ENCODE data around the gene OR52L1.

DNA sequence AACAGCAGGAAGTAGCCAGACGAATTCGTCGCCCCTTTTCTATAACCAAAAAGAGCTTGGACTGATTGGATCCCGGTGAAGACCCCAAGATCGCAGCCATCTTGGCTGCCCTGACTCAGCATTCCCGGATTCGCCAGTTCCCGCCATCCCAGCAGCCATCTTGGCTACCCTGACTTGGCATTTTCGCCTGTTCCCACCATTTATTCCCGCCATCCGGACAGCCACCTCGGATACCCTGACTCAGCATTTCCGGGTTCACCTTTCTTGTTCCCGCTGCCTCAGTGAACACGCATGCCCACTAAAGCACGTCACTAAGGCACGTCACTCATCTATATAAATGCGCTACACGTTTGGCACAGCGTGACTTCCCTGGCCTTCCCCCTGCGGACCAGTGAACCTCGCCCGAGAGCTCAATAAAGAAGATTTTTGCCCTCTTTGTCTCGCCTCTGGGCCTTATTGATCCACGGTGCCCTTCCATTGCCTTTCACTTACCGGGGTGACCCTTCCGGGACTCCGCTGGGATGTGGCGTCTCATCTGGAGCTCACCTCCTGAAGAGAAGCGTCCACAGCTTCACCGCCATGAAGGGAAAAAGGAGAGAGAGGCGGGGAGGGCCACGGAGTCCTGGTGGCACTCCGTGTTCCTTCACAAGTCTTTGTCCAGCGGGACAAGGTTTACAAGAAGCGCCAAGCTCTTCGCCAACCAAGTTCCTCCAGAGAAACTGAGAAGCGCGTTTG lies 48.8 kb downstream of the OR52L1 start:
- TF ChIP-seq, protein P1, sequence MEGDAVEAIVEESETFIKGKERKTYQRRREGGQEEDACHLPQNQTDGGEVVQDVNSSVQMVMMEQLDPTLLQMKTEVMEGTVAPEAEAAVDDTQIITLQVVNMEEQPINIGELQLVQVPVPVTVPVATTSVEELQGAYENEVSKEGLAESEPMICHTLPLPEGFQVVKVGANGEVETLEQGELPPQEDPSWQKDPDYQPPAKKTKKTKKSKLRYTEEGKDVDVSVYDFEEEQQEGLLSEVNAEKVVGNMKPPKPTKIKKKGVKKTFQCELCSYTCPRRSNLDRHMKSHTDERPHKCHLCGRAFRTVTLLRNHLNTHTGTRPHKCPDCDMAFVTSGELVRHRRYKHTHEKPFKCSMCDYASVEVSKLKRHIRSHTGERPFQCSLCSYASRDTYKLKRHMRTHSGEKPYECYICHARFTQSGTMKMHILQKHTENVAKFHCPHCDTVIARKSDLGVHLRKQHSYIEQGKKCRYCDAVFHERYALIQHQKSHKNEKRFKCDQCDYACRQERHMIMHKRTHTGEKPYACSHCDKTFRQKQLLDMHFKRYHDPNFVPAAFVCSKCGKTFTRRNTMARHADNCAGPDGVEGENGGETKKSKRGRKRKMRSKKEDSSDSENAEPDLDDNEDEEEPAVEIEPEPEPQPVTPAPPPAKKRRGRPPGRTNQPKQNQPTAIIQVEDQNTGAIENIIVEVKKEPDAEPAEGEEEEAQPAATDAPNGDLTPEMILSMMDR (conservative IDR thresholded peaks at IDR 0.05): no peak
- TF ChIP-seq EZH2 (IDR thresholded peaks at IDR 0.05; ENCODE audit: low read depth): no peak
